H1 (cell line): Measurements from ENCODE around the gene KLHL14. TPM values are rescaled to one million over a fixed set of nuclear protein-coding genes. Genes with fewer than 3 reads are reported as not detected.

Experiments used
- CTCF ChIA-PET: fragments of 300-600 bp; sonication (Branson Sonifier 250); formaldehyde crosslinking; loops from one replicate; lab custom pipeline; 2021; ENCODE audit not compliant: partially characterized antibody; lab: Charles Lee
- POLR2A ChIA-PET: fragments of 300-600 bp; sonication (Branson Sonifier 250); formaldehyde crosslinking; loops from one replicate; lab custom pipeline; 2021; ENCODE audit warnings: inconsistent platforms; ENCODE audit not compliant: partially characterized antibody; lab: Charles Lee
- DNase-seq, 2 experiments: peaks; one replicate each; pipeline versions ENCODE4 v3.0.0 to v3.0.0-alpha.2; 2010 to 2022; ENCODE audit warnings: low spot score in 2 of 2, low read depth in 1 of 2, mixed read lengths in 1 of 2
- FAIRE-seq: peaks from 2 replicates; lab custom pipeline; 2011; peaks lifted over from hg19 to GRCh38; lab: Jason Lieb, UNC
- H2AFZ ChIP-seq: 2 replicates; pipeline ENCODE4 v1.8.1; 2012; ENCODE audit warnings: low read length, inconsistent platforms
- H2AK5ac ChIP-seq: 2 replicates; pipeline ENCODE4 v1.6.1; 2013; ENCODE audit warnings: low read depth, low read length
- H2BK120ac ChIP-seq: replicated peaks from 2 replicates; pipeline ENCODE3; 2013; ENCODE audit warnings: low read depth, low read length, inconsistent platforms
- H2BK12ac ChIP-seq: 2 replicates; pipeline ENCODE4 v1.6.1; 2013; ENCODE audit warnings: low read depth, low read length
- H2BK15ac ChIP-seq: 2 replicates; pipeline ENCODE4 v1.6.1; 2013; ENCODE audit warnings: low read length
- H2BK20ac ChIP-seq: 2 replicates; pipeline ENCODE4 v1.6.1; 2013; ENCODE audit warnings: low read length
- H2BK5ac ChIP-seq: 2 replicates; pipeline ENCODE4 v1.6.1; 2013; ENCODE audit warnings: low read depth, low read length
- H3K14ac ChIP-seq: 2 replicates; pipeline ENCODE4 v1.6.1; 2013; ENCODE audit warnings: inconsistent platforms; ENCODE audit not compliant: insufficient read length
- H3K18ac ChIP-seq: 2 replicates; pipeline ENCODE4 v1.6.1; 2013; ENCODE audit warnings: low read length; ENCODE audit errors: extremely low read depth
- H3K23ac ChIP-seq: 2 replicates; pipeline ENCODE4 v1.6.1; 2013; ENCODE audit warnings: inconsistent platforms; ENCODE audit not compliant: insufficient read length
- H3K23me2 ChIP-seq: 2 replicates; pipeline ENCODE4 v1.6.1; 2013; ENCODE audit warnings: low read depth, low read length
- H3K27ac ChIP-seq: 2 replicates; pipeline ENCODE4 v1.6.1; 2011; ENCODE audit warnings: low read depth, low read length, inconsistent platforms
- H3K27me3 ChIP-seq, 4 experiments: replicated peaks in 1 of 4; 1 replicate in 1 of 4; 2 replicates in 3 of 4; pipeline versions ENCODE4 v1.6.1 to v1.8.1; 2011 to 2013; ENCODE audit warnings: low read length in 3 of 4, mild to moderate bottlenecking in 3 of 4, inconsistent platforms in 2 of 4, mixed read lengths in 2 of 4, moderate library complexity in 1 of 4; ENCODE audit not compliant: control insufficient read depth in 3 of 4, insufficient read depth in 3 of 4; ENCODE audit errors: extremely low read depth in 1 of 4
- H3K36me3 ChIP-seq, 4 experiments: 2 replicates each; pipeline versions ENCODE4 v1.6.1 to v1.8.1; 2011 to 2013; ENCODE audit warnings: mild to moderate bottlenecking in 4 of 4, low read length in 3 of 4, moderate library complexity in 2 of 4, control low read depth in 1 of 4, inconsistent platforms in 1 of 4; ENCODE audit not compliant: insufficient read depth in 4 of 4, control insufficient read depth in 2 of 4
- H3K4ac ChIP-seq: replicated peaks from 2 replicates; pipeline ENCODE3; 2013; ENCODE audit warnings: low read length, low read depth, mixed read lengths, inconsistent platforms; ENCODE audit not compliant: insufficient read length
- H3K4me1 ChIP-seq, 4 experiments: replicated peaks in 1 of 4; 1 replicate in 1 of 4; 2 replicates in 3 of 4; pipeline versions ENCODE4 v1.6.1 to v1.8.1; 2011 to 2013; ENCODE audit warnings: low read length in 3 of 4, inconsistent platforms in 2 of 4, mixed read lengths in 1 of 4; ENCODE audit not compliant: insufficient read depth in 4 of 4, control insufficient read depth in 3 of 4
- H3K4me2 ChIP-seq, 2 experiments: 2 replicates each; pipeline versions ENCODE4 v1.6.1 to v1.8.1; 2011 to 2013; ENCODE audit warnings: low read depth in 2 of 2, low read length in 2 of 2, control low read depth in 1 of 2, inconsistent platforms in 1 of 2, mild to moderate bottlenecking in 1 of 2; ENCODE audit not compliant: insufficient read depth in 1 of 2
- H3K4me3 ChIP-seq, 4 experiments: fragments of 200-600, 300-600 bp in 1 of 4; sonication (generic), shearing (Covaris generic), sonication (Bioruptor Twin) in 1 of 4; 2 replicates each; pipeline versions ENCODE4 v1.5.1 to v1.8.1; 2011 to 2016; ENCODE audit warnings: low read length in 4 of 4, low read depth in 3 of 4, control low read depth in 2 of 4, inconsistent platforms in 2 of 4, mild to moderate bottlenecking in 2 of 4, mixed read lengths in 1 of 4, moderate library complexity in 1 of 4; ENCODE audit not compliant: insufficient read depth in 2 of 4; ENCODE audit errors: extremely low read depth in 1 of 4
- H3K56ac ChIP-seq: replicated peaks from 2 replicates; pipeline ENCODE3; 2013; ENCODE audit warnings: low read depth, mild to moderate bottlenecking, mixed read lengths, low read length, inconsistent platforms; ENCODE audit not compliant: insufficient read length
- H3K79me1 ChIP-seq: 2 replicates; pipeline ENCODE4 v1.6.1; 2013; ENCODE audit warnings: low read depth, low read length, control low read depth
- H3K79me2 ChIP-seq, 2 experiments: 2 replicates each; pipeline versions ENCODE4 v1.6.1 to v1.8.1; 2012 to 2013; ENCODE audit warnings: low read length in 2 of 2, mild to moderate bottlenecking in 2 of 2, inconsistent platforms in 1 of 2; ENCODE audit not compliant: insufficient read depth in 2 of 2, control insufficient read depth in 1 of 2
- H3K9ac ChIP-seq, 4 experiments: replicated peaks in 1 of 4; 1 replicate in 1 of 4; 2 replicates in 3 of 4; pipeline versions ENCODE4 v1.6.1 to v1.8.1; 2011 to 2013; ENCODE audit warnings: low read depth in 3 of 4, low read length in 3 of 4, control low read depth in 2 of 4, mild to moderate bottlenecking in 2 of 4, moderate library complexity in 2 of 4, inconsistent platforms in 1 of 4; ENCODE audit errors: extremely low read depth in 1 of 4
- H3K9me3 ChIP-seq, 2 experiments: 2 replicates each; pipeline versions ENCODE4 v1.6.1 to v1.8.1; 2012 to 2013; ENCODE audit warnings: mild to moderate bottlenecking in 2 of 2, moderate library complexity in 2 of 2, control low read depth in 1 of 2, inconsistent platforms in 1 of 2, low read depth in 1 of 2, low read length in 1 of 2, mixed read lengths in 1 of 2; ENCODE audit not compliant: insufficient read depth in 2 of 2
- H4K20me1 ChIP-seq, 2 experiments: replicated peaks in 1 of 2; 2 replicates each; pipeline versions ENCODE3 to v1.8.1; 2011 to 2013; ENCODE audit warnings: inconsistent platforms in 2 of 2, low read length in 2 of 2, mild to moderate bottlenecking in 1 of 2; ENCODE audit not compliant: insufficient read depth in 2 of 2, control insufficient read depth in 1 of 2
- H4K5ac ChIP-seq: 2 replicates; pipeline ENCODE4 v1.6.1; 2013; ENCODE audit warnings: low read length, low read depth, mixed read lengths, inconsistent platforms; ENCODE audit not compliant: insufficient read length
- H4K8ac ChIP-seq: 2 replicates; pipeline ENCODE4 v1.8.0; 2013; ENCODE audit warnings: mild to moderate bottlenecking, moderate library complexity, low read length, inconsistent platforms; ENCODE audit not compliant: insufficient read depth; ENCODE audit errors: extremely low read depth
- H4K91ac ChIP-seq: replicated peaks from 2 replicates; pipeline ENCODE3; 2013; ENCODE audit warnings: low read length, mixed read lengths, inconsistent platforms; ENCODE audit not compliant: insufficient read length
- KDM5A ChIP-seq: fragments of 200-600 bp; IDR thresholded peaks from 2 replicates; pipeline ENCODE4 v1.7.1; 2012; ENCODE audit warnings: mild to moderate bottlenecking, low read length, inconsistent platforms, mixed read lengths
- NRF1 ChIP-seq: IDR thresholded peaks from 2 replicates; pipeline ENCODE4 v1.6.1; 2011; ENCODE audit warnings: mild to moderate bottlenecking, low read depth, low read length, improper control_type of control experiment
- RXRA ChIP-seq: IDR thresholded peaks from 2 replicates; pipeline ENCODE4 v1.6.1; 2011; ENCODE audit warnings: low read depth, mild to moderate bottlenecking, low read length, moderate library complexity; ENCODE audit not compliant: insufficient read depth
- TBP ChIP-seq: IDR thresholded peaks from 2 replicates; pipeline ENCODE4 v1.6.1; 2011; ENCODE audit warnings: low read depth, low read length, improper control_type of control experiment
- WGBS, 2 experiments: shearing (Covaris generic) in 1 of 2; methylation state at CpG; one replicate each; pipeline versions ENCODE4 v1.1.6 to v1.1.7; 2013 to 2015; ENCODE audit warnings: low lambda C conversion rate in 2 of 2, mixed read lengths in 2 of 2, inconsistent platforms in 1 of 2, low coverage in 1 of 2, missing lambda C conversion rate in 1 of 2; ENCODE audit not compliant: insufficient replicate concordance in 2 of 2, insufficient coverage in 1 of 2, insufficient read length in 1 of 2; ENCODE audit errors: extremely low coverage in 1 of 2, missing lambda C conversion rate in 1 of 2; 5-methylcytosine and 5-hydroxymethylcytosine counted together
- polyA plus RNA-seq, 7 experiments: library from polyadenylated mRNA; depleted of rRNA in 3 of 7; stranded (reverse) in 5 of 7; unstranded in 2 of 7; fragments of >200 nt in 5 of 7; fragments of 200-250 nt in 2 of 7; gene quantifications; 1 replicate in 5 of 7; 2 replicates in 1 of 7; 4 replicates in 1 of 7; pipeline versions ENCODE4 v1.2.1 to v1.2.3, GENCODE V29; 2011 to 2013; ENCODE audit warnings: missing spikeins in 2 of 7, mixed read lengths in 2 of 7
- total RNA-seq: library from RNA; stranded (reverse); fragmentation: NEBNext Ultra II Directional; extraction: Animal tissue kit (Norgen Biotek cat#: 25700); gene quantifications from 2 replicates; pipeline ENCODE4 v1.2.1, GENCODE V29; 2021
- TF ChIP-seq, protein P1 (sequence below): IDR thresholded peaks from 2 replicates; pipeline ENCODE4 v1.6.1; 2011; ENCODE audit warnings: low read depth, mild to moderate bottlenecking, low read length; ENCODE audit not compliant: insufficient read depth

The KLHL14 gene
- total and polyA plus RNA-seq, 2 of the 8 experiments (the other 6 are each of a cell fraction or from before 2014, with no cell fraction given), result 1.1 to 1.2 TPM

DNA sequence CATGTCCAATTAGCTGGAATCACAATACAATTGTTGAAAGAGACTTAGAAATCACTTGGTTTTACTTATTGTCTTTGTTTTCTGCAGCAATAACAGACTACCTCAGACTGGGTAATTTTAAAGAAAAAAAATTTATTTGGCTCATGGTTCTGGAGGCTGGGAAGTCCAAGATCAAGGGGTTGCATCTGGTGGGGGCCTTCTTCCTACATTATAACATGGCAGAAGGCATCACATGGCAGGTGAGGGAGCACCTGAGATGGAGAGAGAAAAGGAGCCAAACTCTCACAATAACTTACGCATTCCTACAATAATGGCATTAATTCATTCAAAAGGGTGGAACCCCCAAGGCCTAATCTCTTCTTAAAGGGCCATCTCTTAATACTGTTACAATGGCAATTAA lies 37.5 kb upstream of the KLHL14 start:
- TF ChIP-seq, protein P1, sequence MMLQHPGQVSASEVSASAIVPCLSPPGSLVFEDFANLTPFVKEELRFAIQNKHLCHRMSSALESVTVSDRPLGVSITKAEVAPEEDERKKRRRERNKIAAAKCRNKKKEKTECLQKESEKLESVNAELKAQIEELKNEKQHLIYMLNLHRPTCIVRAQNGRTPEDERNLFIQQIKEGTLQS, result no peak
- no peak for TF ChIP-seq TBP
- no peak for TF ChIP-seq NRF1
- TF ChIP-seq RXRA, result no peak
- TF ChIP-seq KDM5A, result no peak
- no peak overlapping the region for H2BK15ac ChIP-seq
- no peak overlapping the region for H3K27ac ChIP-seq
- H3K36me3 ChIP-seq, result no peaks in the 10 kb centered on the region
- ChIA-PET CTCF (no interaction called here), POLR2A (no interaction called here)
- no peaks in the 10 kb centered on the region for H3K27me3 ChIP-seq
- no peak overlapping the region for H2AK5ac ChIP-seq
- H2BK120ac ChIP-seq, result no peak overlapping the region
- no peak overlapping the region for H4K8ac ChIP-seq
- H3K79me2 ChIP-seq, result no peaks in the 10 kb centered on the region
- H2BK12ac ChIP-seq, result no peak overlapping the region
- H4K91ac ChIP-seq, result no peak overlapping the region
- H3K56ac ChIP-seq, result no peak overlapping the region
- H2AFZ ChIP-seq, result no peak overlapping the region
- no peak overlapping the region for H3K4me2 ChIP-seq
- no peak overlapping the region for H2BK5ac ChIP-seq
- H4K20me1 ChIP-seq, result no peaks in the 10 kb centered on the region
- H3K23ac ChIP-seq, result no peak overlapping the region
- no peaks in the 10 kb centered on the region for H3K79me1 ChIP-seq
- no peak overlapping the region for H2BK20ac ChIP-seq
- H3K4ac ChIP-seq, result no peak overlapping the region
- DNase-seq, result no peak
- no peaks in the 10 kb centered on the region for H3K23me2 ChIP-seq
- FAIRE-seq, result no peak
- H4K5ac ChIP-seq, result no peak overlapping the region
- no peak overlapping the region for H3K4me3 ChIP-seq
- H3K9ac ChIP-seq, result no peak overlapping the region
- no peak overlapping the region for H3K18ac ChIP-seq
- H3K9me3 ChIP-seq, result no peaks in the 10 kb centered on the region
- no peaks in the 10 kb centered on the region for H3K4me1 ChIP-seq
- H3K14ac ChIP-seq, result no peak overlapping the region
- WGBS, 2 experiments, result 67% methylated on average over 1 of the region's 1 CpG; no CpG with 5 or more reads in 1 of the 2 experiments
